ENCODE results near the gene FAM83C.

- TF ChIP-seq CTCF (IDR thresholded peaks at IDR 0.05; ENCODE audit: low read length) (no peak), EZH2 (optimal IDR thresholded peaks at IDR 0.05; ENCODE audit: low read depth, low read length) (no peak), EZH2phosphoT487 (IDR thresholded peaks at IDR 0.05; ENCODE audit: low read length) (no peak)
Measured at GRCh38 chr20:35312318-35312717, 20.1 kb upstream of the FAM83C start.

Measured in MM.1S (cell line).